HG02798 (cell line): ENCODE data around the gene C6orf89.
A peak's percentile ranks its signal among the peaks of the same experiment; 100 is the strongest.

Experiments used
- ATAC-seq: cut with Tn5 transposase; IDR thresholded peaks from one replicate; pipeline ENCODE4 v1.9.1; 2021; ENCODE audit warnings: mild to moderate bottlenecking; ENCODE audit not compliant: unreplicated experiment, poor library complexity

C6orf89 gene

GRCh38 chr6:36885461-36886401 lies at the start of gene C6orf89:
Gene C6orf89 (plus strand): TSS chr6:36885952. CDS start chr6:36899445, 13,493 bp downstream.
- peak; percentile 99 for ATAC-seq

- no peak for ATAC-seq
Observed at GRCh38 chr6:36836111-36837021, 49.4 kb upstream of the C6orf89 start.

GRCh38 chr6:36837022-36837339 lies 48.8 kb upstream of the C6orf89 start:
- ATAC-seq, result no peak

GRCh38 chr6:36837686-36838085 lies 48.1 kb upstream of the C6orf89 start:
- no peak for ATAC-seq

- no peak for ATAC-seq
Observed at GRCh38 chr6:36838896-36839748, 46.6 kb upstream of the C6orf89 start, which contains the start of gene CPNE5. Gene CPNE5 (minus strand): TSS chr6:36839444. CDS start chr6:36839377, 67 bp downstream.

GRCh38 chr6:36839749-36840431 lies 45.9 kb upstream of the C6orf89 start:
- ATAC-seq, result no peak

GRCh38 chr6:36840432-36841403 lies 45.0 kb upstream of the C6orf89 start:
- ATAC-seq, result no peak

GRCh38 chr6:36841756-36842155 lies 44.0 kb upstream of the C6orf89 start:
- no peak for ATAC-seq

GRCh38 chr6:36843170-36843569 lies 42.6 kb upstream of the C6orf89 start:
- ATAC-seq, result no peak

- ATAC-seq, result no peak
Observed at GRCh38 chr6:36844232-36845170, 41.3 kb upstream of the C6orf89 start.

GRCh38 chr6:36845233-36845632 lies 40.5 kb upstream of the C6orf89 start:
- ATAC-seq, result no peak

- no peak for ATAC-seq
Observed at GRCh38 chr6:36847152-36847551, 38.6 kb upstream of the C6orf89 start.

- no peak for ATAC-seq
Observed at GRCh38 chr6:36847991-36848390, 37.8 kb upstream of the C6orf89 start.

GRCh38 chr6:36848658-36849441 lies 36.9 kb upstream of the C6orf89 start:
- no peak for ATAC-seq

- ATAC-seq, result no peak
Observed at GRCh38 chr6:36850021-36850420, 35.7 kb upstream of the C6orf89 start.

- no peak for ATAC-seq
Observed at GRCh38 chr6:36851149-36851614, 34.6 kb upstream of the C6orf89 start.
